NK-92 (cell line): ENCODE results near the gene TPSD1.
"Not testable (repeated sequence)": the region's sequence is repeated elsewhere in the genome, so short reads cannot be mapped to it uniquely, and the experiment has no call there.

Experiments
- DNase-seq: peaks from one replicate; lab custom pipeline; 2025; ENCODE audit not compliant: unreplicated experiment; lab: John Stamatoyannopoulos, UW

Gene TPSD1

GRCh38 chr16:1240436-1240835 is 15.4 kb upstream of the TPSD1 start, which contains the start of gene TPSAB1:
Gene TPSAB1 (plus strand): TSS chr16:1240705. CDS start chr16:1240939, 234 bp downstream.
- not testable (repeated sequence) for DNase-seq

- not testable (repeated sequence) for DNase-seq
Observed at GRCh38 chr16:1241081-1241480, 14.8 kb upstream of the TPSD1 start.

GRCh38 chr16:1243363-1243762 is 12.5 kb upstream of the TPSD1 start:
- DNase-seq = not testable (repeated sequence)

DNA sequence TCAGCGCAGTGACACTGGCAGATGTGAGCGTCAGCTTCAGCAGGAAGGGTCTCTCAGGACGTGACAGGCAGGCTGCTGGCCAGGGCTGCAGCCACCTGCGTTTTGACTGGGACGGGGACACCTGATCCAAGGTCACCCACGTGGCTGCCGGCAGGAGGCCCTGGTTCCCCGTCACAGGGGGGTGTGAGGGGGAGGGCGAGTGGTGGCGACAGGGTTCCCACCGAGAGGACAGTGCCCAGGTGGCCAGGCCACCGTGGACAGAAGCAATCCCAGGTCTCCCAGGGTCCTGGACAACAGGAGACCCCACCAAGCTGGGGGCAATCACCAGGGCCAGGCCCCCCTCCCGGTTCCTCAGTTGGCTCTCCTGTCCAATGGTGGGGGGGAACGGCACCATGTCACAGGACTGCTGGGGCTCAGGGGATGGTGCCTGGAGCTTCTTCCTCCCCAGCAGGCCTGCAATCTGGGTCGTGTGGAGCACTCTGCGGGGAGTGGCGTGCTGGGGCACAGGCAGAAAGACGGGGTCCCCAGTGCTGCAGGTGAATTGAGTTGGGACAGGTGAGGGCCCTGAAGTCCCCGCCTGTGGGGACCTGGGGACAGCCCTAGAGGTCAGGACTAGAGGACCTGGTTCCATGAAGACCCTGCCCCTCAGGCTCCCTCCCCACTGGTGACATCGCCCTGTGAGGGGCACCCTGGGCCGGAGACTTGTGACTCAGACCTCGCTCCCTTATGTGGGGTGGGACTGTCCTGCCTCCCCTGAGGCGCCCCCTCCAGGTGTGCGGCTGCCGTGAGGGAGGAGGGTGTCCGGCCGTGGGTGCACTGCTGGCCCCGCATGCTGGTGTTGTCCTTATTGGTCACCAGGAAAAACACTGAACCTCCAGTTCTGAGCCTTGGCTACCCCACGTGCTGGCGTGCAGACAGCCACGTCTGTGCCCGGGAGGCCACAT is 11.7 kb upstream of the TPSD1 start:
- not testable (repeated sequence) for DNase-seq

DNA sequence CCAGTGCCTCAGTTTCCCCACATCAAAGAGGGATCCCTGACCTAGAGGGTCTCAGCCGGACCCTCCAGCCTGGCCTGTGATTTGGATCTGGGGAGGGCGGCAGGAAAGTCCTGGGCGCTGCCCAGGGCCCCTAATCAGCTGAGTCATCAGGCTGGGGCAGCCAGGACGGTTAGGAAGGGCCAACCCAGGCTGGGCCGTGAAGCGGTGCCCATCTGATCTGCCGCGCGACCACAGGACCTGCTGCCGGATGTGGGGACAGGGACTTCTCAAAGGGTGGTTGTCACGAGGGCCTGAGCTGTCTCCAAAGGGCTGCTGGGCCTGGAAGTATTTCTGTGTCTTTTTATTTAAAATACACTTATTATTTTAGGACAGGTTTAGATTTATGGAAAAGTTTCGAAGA is 11.0 kb upstream of the TPSD1 start:
- no peak for DNase-seq

GRCh38 chr16:1245452-1246020 is 10.3 kb upstream of the TPSD1 start:
- DNase-seq = no peak

GRCh38 chr16:1247903-1248537 is 7.8 kb upstream of the TPSD1 start:
- not testable (repeated sequence) for DNase-seq

DNA sequence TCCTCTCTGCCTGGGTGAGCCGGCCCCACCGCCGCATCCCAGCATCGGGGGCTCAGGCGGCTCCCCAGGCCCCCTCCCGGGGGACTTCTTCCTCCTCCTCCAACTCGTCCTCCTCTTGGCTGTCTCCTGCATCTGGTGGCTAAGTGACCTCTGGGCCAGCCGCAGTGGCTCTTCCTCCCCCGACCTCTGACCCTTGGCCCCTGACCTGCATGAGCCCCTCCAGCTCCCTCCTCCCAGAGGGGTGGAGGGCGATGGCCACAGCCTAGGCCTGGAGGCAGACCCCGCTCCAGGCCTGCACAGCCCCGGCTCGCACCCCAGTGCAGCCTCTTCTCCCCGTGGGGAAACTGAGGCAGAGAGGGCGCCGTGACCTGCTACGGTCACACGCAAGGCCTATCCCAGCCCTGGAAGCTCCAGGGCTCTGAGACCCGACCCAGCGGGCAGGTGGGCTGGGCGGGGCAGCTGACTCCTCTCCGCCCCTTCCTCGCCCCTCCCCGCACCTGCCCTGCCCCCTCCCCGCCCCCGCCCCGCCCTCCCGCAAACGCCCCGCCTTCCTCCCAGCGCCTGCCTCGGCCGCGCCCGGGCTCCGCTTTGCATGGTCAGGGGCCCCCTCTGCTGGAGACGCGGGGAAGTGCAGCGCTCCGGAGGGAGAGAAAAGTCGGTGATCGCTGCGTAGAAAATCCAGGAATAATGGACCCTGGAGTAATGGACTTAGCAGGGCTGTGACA is 6.7 kb upstream of the TPSD1 start:
- DNase-seq = not testable (repeated sequence)

GRCh38 chr16:1253701-1254364 is 2.0 kb upstream of the TPSD1 start:
- DNase-seq = not testable (repeated sequence)

GRCh38 chr16:1254821-1255220 is 1.0 kb upstream of the TPSD1 start:
- DNase-seq = not testable (repeated sequence)

- not testable (repeated sequence) for DNase-seq
Observed at GRCh38 chr16:1256296-1256873, 516 bp downstream of the TPSD1 start.

DNA sequence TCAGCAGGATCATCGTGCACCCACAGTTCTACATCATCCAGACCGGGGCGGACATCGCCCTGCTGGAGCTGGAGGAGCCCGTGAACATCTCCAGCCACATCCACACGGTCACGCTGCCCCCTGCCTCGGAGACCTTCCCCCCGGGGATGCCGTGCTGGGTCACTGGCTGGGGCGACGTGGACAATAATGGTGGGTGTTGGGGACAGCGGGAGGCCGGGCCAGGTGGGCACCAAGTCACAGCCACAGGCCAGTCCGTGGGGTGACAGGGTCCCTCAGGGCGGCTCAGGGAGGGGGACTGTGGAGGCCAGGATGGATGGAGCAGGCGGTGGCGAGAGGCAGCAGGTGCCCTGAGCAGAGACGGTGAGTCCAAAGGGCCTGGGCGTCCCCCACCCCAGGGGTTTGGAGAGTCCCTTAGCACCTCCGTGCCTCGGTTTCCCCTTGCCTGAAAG is 1.0 kb downstream of the TPSD1 start:
- DNase-seq = no peak

- DNase-seq = no peak
Observed at GRCh38 chr16:1257561-1258224, 1.8 kb downstream of the TPSD1 start.

DNA sequence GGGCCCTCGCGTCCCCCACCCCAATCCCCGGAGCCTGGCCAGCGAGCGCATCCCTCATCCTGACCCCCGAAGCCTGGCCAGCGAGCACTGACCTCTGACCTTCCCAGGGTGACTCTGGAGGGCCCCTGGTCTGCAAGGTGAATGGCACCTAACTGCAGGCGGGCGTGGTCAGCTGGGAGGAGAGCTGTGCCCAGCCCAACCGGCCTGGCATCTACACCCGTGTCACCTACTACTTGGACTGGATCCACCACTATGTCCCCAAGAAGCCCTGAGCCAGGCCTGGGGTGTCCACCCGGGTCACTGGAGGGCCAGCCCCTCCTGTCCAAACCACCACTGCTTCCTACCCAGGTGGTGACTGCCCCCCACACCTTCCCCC is 2.3 kb downstream of the TPSD1 start:
- DNase-seq = no peak

DNA sequence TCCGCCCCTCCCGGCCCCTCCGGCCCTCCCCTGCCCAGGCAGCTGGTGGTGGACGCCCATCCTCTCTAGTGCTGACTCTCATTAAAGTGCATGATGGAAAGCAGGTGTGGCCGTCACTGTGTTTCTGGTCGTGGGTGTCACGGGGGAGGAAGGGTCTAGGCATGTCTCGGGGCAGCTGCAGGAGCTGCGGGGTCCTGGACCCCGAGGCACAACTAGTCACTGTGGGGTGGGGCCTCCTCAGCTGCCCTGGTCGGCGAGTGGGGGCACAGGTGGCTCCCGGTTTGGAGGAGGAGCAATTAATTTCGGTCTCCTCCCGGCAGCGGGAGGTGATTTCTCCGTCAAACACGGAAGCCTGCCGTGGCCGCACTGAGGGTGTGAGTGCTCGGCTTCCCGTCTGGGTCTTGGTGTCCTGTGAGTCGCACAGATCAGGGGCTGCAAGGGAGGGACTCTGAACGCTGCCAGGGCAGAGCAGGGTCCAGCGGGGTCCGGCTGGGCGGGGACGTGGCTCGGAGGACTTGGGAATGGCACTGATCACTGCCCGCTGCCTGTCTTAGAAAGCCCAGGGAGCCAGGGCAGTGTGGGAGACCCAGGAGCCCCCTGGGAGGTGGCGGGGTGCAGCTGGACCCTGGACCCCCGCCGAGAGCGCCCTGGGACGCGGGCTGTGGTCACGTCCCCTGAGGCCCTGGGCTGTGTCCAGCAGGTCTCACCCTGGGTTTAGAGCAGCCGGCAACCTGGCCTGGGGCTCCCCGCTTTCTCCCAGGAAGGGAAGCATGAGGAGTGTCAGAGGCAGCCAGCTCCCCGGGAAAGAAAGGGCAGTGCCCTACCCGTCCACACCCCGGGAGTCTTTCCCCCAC is 3.3 kb downstream of the TPSD1 start:
- no peak for DNase-seq

GRCh38 chr16:1259760-1260068 is 3.8 kb downstream of the TPSD1 start:
- DNase-seq = no peak

GRCh38 chr16:1260101-1260680 is 4.3 kb downstream of the TPSD1 start:
- no peak for DNase-seq

DNA sequence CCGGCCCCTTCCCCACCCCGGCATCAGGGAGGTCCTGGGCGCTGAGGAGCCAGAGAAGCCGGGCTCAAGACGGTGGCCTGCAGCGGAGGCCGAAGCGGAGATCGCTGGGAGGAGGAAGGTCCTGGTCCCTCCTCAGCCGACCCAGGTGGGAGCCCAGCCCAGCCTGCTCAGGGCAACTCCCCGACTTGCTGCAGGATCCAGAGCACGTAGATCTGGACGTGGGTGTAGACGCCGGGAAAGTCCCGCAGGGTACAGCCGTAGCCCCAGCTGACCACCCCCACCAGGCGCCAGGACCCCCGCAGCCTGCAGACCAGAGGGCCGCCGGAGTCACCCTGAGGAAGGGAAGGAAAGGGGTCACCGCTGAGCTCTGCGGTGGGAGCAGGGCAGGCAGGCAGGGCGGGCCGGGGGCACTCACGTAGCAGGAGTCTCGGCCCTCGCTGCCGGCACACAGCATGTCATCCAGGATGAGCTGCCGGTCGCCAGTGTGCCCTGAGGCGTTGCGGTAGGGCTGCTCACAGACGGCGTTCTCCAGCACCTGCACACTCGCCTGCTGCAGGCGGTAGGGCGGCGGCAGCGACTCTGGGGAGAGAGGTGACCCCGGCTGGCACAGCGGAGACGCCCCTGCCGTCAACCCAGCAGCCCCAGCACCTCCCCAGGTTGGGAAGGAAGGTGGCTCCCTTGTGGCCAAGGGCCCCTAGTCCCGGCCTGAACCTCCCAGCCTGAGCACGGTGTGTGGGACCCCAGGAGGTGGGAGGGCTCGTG is 5.4 kb downstream of the TPSD1 start:
- DNase-seq = no peak
